Measurements from ENCODE around the gene KCNQ4.

Gene KCNQ4

DNA sequence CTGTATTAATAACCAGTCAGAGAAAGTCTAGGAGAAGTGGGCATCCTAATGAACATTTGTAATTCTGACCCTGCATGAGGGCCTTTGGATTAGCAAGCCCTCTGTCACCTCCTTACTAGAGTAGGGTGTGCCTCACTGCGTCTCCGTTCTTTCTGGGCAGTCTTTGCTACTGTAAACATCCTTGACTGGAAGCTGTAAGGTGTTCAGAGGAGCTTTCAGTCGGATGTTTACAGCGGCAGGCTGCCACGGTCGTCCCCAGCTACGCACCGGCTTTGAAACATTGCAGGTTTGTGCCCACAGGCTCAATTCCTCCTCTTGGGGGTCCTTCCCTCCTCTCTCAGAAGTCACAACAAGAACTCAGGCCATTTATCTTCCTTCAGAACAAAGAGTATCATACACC is 29.4 kb upstream of the KCNQ4 start:
- no peak for DNase-seq (ENCODE audit: extremely low read depth in 1 of 2, low read depth in 1 of 2)

DNA sequence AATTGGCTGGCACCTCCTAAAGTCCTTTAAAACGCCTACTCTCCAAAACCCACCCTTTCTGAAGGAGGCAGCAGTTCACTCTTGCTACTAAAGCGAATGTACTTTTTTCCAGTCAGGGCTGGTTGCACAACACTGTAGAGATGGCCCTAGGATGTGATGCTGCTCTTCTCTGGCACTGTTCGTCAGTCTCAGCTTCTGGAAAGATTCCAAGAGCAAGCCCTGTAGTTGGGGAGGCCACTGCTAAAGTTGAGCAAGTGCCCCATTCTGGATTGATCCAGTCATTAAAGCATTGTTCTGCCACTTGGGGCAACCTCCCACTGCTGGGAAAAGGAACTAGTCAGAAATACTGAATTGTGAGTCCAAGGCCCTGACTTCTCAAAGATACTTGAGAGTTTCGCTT is 28.5 kb upstream of the KCNQ4 start:
- DNase-seq (ENCODE audit: extremely low read depth in 1 of 2, low read depth in 1 of 2), result no peak

DNA sequence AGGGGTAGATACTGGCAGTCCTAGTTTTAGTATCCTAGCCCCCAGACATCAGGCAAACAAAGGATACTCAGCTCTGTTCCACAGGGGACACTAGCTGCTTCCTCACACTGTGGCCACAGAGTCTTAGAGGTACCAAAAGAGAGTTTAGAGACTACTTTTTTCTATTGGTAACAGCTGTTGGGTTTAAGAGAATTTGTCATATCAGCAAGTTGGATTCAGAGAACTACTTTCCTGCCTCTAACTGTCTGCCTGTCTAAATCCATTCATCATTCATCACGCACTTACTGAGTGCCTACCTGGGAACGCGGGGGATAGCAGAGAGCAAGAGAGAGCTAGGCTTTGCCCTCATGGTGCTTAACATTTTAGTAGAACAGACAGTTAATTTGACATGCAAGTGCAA is 27.1 kb upstream of the KCNQ4 start:
- DNase-seq (ENCODE audit: extremely low read depth in 1 of 2, low read depth in 1 of 2), result no peak

DNA sequence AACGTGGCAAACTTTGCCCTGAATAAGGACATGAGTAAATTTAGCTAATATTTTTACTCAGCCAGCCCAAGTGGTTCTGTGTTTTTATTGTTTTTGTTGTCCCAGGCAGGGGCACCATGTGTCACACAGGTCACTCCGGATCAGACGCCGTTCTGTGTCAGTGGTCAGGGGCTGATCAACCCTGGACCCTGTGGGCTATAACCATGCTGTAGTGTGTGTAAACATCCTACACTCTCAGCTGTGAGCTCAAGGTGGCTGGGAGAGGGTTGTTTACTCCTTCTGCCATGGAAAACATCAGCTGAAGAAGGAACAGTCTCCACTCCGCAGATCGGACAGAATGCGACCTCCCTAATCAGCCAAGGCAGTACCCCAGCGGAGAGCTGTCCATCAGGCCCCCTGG is 26.5 kb upstream of the KCNQ4 start:
- DNase-seq (ENCODE audit: extremely low read depth in 1 of 2, low read depth in 1 of 2), result no peak

DNA sequence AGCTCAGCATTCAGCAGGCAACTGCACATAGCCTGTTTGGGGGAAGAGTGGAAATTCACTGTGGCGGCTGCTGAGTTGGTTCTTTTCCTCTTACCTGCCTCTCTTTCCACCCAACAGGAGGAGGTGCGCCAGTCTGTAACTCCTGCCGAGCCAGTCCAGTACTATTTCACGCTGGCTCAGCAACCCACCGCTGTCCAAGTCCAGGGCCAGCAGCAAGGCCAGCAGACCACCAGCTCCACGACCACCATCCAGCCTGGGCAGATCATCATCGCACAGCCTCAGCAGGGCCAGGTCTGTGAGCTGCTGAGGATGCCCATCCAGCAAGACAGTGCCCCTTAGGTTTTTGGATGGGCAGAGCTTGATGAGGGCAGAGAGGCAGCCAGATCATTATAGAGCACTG is 25.6 kb upstream of the KCNQ4 start:
- DNase-seq (ENCODE audit: extremely low read depth in 1 of 2, low read depth in 1 of 2), result no peak

DNA sequence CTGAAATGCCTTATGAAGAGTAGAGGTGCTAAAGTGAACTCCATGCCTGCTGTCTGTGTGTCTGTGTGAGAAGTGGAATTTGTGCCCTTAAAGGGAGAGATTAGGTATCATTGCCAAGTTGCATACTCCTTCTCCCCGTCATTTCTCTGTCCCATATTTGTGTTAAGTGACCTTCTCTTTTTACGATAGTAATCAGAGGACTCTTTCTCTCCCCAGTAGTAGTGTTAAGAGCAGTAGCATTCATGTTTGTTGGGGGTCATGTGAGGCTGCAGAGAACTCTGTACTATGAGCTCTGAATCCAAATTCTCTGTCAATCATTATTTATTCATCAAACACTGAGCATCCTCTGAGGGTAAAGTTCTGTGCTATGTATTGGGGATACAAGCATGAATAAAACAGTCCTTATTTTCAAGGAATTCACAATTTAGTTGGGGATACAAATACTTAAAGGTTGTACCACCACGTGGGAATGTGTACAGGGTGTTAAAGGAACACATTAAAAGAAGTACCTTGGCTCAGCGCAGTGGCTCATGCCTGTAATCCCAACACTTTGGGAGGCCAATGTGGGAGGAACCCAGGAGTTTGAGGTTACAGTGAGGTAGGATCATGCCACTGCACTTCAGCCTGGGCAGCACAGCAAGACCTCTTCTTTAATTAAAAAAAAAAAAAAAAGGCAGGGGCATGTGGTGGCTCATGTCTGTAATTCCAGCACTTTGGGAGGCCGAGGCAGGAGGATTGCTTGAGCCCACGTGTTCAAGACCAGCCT is 24.8 kb upstream of the KCNQ4 start:
- DNase-seq (ENCODE audit: extremely low read depth in 1 of 2, low read depth in 1 of 2), result no peak

DNA sequence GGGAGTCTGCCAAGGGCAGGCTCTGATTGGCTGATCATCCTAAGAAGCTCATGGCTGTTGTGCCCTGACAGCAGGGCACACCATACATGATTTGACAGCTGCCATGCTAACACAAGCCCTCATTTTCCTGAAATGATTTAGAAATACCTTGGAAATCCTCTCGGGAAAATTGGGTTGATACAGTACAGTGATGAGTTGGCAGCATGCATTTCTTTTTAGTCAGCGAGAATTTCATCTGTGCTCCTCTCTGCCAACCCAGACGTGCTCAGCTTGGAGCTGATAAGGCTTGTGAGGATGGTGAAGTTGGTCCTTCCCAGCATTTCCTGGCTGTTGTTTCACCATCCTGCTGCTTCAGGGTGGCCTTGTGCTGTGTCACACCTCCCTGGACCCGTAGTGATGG is 22.6 kb upstream of the KCNQ4 start:
- DNase-seq (ENCODE audit: extremely low read depth in 1 of 2, low read depth in 1 of 2), result no peak

DNA sequence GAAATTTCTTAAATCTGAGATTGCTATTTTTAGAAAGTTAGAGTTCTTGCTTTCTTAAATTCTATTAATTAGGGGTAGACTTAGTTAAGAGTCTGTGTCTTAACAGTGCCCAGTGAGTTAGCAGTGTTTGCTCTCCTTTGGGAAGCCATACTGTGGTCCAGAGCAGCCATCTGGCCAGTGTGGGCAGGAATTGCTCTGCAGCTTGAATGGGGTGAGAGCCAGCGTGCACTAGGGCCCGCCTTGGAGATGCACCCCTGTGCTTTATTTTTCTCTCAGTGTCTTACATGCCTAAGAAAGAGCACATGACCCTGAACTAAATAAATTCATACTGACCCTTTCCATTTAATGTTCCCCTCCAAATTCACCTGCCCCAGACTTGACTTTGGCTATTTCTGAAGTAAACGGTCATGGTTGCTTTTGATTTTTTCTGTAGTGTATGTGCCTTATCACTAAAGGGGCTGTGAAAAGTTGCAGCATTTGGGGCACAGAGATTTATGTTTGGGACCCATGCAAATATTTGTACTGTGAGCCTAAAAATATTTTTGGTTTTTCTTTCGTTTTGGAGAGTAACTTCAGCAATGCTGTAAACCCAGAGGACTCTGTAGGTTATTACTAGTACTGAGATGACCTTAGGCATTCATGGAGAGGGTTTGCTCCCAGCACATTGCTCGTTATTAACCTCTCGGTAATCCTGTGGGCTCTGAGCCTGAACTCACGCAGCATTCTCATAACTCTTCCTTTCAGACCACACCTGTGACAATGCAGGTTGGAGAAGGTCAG is 21.3 kb upstream of the KCNQ4 start:
- no peak for DNase-seq (ENCODE audit: extremely low read depth in 1 of 2, low read depth in 1 of 2)

DNA sequence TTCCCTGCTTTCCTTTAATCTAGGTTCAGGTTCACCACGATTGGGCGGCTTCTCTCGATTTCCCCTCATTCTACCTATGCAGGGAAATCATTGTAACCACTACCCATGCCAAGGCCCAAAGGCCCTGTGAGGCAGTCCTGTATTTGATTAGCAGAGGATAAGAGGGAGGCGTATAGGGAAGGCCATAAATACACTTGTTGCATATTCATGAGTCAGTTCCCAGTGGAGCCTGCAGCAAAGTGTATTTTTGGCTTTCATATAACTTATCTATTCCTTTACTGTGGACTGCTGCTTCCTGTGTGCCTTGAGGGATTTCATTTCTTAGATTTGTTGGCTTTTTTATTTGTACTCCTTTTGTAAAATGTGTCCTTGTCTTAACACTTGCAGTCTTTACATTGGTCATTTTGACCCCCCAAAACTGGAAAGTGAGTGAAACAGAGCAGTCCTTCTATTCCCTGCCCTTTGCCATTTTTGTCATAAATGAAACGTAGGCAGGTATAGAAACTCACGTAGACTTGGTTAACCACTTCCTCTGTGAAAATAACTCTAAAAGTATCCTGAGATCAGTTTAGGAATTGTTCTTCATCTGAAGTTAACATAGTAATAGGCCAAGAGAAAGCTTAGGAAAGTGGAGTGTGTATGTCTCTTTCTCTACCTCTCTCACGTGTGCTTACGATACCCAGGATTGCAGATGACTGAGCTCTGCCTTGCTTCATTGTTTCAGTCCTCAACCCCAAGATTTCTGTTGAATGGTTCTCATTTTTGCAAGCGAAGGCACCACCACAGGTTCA is 19.6 kb upstream of the KCNQ4 start:
- DNase-seq (ENCODE audit: extremely low read depth in 1 of 2, low read depth in 1 of 2), result no peak

DNA sequence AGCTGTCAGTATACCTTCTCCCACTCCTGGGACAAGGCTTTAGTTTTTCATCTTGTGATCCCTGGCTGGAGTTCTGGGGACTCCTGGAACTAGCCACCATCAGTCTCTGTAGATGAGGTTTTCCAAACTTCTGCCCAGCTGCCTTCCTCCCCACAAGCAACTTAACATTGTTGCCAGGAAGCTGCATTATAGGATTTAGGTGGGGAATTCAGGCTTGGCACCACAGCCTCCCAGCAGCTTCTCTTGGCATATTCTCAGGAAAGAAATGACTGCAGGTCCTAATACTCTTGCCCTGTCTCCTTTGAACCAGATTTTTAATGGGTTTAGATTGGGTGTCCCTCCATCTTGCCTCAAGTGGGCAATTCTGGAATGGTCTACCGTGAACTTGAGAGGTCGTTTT is 18.6 kb upstream of the KCNQ4 start:
- no peak for DNase-seq (ENCODE audit: extremely low read depth in 1 of 2, low read depth in 1 of 2)

DNA sequence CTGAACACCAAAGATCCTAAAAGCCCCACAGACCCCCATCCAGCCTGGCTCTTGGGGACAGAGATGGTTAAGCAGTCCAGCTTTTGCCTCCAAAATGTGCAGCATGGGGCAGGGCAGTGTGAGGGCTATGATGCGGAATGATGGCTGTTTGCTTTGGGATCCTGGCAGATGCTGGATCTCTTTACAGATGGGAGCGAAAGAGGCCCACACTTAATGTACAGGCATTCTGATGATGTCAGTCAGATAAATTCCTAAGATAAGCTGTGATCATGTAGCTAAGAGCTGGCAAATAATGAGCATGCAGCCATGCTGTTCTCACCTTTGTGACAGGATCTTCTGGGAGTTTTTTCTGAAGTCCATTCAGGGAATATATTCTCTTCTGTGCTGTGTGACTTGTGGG is 17.6 kb upstream of the KCNQ4 start:
- no peak for DNase-seq (ENCODE audit: extremely low read depth in 1 of 2, low read depth in 1 of 2)

DNA sequence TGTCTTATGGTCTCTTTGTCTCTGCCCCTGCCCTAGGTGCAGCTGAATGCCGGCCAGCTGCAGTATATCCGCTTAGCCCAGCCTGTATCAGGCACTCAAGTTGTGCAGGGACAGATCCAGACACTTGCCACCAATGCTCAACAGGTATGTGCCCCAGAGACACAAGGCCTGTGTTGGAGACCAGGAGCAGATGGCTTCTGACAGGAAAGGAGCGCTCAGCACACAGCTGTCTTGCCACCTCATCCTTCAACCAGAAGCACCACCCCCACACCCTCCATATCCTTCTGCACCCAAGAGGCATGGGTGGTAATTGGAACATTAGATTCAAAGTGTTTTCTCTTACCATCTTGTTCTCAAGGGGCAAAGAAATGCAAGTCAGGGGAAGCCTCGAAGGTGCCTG is 17.0 kb upstream of the KCNQ4 start:
- DNase-seq (ENCODE audit: extremely low read depth in 1 of 2, low read depth in 1 of 2), result no peak

DNA sequence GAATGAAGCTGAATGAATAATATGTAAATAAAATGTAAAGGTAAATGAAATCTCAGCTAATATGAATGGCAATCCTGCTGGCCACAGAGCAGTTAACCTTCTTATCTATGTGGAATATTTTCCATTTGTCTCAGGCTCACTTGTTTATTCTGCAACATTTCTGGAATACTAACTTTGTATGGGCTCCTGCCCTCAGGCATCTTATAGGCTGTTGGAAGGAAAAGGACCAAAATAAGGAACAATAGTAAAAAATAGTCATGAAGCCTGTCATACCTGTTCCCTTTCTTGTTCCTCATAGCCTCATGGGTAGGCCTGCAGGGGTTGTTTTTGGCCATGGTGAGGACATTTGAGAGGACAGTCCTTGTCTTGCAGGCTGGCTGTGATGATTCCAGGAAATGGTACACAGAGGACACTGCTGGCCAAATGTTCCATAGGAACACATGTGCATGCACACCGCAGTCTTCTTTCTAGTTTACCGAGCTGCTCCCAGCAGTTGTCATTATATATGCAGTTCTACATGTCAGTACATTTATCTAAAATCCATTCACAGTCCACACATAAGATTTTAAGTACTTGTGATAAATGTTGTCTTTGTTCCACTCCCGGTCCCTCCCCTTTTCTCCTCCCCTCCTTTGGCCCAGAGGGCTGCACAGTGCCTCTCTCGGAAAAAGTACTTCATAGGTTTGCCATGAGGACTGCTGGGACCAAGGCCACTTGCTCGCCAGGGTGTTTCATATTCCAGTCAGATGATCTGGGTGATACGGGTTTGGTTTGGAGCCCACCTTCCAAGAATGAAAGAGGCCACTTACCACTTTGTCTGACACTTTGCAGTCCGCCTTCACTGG is 15.2 kb upstream of the KCNQ4 start:
- DNase-seq (ENCODE audit: extremely low read depth in 1 of 2, low read depth in 1 of 2), result no peak

DNA sequence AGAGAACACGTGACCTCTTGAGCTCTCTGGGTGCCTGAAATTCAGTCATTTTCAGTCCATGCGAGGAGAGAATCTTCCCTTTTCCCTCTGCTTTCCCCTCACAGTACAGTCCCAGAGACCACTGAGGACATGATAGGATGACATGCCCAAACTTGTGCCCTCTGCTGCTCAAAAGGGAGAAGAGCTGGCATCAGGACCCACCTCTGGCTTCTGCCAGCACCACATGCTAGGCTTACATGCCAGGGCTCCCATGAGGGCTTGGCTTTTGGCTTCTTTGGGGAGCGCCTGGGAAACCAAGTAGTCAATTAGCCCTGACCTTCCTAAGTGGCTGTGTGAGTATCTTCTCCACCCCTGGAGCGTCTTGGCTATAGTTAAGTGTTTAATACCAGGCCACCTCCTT is 13.8 kb upstream of the KCNQ4 start:
- no peak for DNase-seq (ENCODE audit: extremely low read depth in 1 of 2, low read depth in 1 of 2)

DNA sequence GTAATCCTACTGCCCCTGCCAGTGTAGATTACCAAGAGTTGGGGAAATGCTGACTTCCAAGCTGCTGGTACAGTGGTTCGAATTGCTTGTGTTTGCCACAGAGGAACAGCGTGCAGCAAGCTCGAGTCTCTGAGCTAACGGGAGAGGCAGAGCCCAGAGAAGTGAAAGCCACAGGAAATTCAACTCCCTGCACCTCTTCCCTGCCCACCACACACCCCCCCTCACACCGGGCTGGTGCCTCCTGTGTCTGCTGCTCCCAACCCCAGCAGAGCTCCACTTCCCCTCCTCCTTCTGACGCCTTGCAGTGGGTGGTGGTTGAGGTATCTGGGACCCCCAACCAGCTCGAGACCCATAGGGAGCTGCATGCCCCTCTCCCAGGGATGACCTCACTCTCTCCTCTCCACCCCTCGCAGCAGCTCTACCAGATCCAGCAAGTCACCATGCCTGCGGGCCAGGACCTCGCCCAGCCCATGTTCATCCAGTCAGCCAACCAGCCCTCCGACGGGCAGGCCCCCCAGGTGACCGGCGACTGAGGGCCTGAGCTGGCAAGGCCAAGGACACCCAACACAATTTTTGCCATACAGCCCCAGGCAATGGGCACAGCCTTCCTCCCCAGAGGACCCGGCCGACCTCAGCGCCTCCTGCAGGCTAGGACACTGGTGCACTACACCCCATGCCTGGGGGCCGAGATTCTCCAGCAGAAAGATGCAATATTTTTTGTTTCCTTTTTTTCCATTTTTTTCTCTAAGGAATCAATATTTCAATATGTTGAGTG is 13.1 kb upstream of the KCNQ4 start:
- DNase-seq (ENCODE audit: extremely low read depth in 1 of 2, low read depth in 1 of 2), result no peak

DNA sequence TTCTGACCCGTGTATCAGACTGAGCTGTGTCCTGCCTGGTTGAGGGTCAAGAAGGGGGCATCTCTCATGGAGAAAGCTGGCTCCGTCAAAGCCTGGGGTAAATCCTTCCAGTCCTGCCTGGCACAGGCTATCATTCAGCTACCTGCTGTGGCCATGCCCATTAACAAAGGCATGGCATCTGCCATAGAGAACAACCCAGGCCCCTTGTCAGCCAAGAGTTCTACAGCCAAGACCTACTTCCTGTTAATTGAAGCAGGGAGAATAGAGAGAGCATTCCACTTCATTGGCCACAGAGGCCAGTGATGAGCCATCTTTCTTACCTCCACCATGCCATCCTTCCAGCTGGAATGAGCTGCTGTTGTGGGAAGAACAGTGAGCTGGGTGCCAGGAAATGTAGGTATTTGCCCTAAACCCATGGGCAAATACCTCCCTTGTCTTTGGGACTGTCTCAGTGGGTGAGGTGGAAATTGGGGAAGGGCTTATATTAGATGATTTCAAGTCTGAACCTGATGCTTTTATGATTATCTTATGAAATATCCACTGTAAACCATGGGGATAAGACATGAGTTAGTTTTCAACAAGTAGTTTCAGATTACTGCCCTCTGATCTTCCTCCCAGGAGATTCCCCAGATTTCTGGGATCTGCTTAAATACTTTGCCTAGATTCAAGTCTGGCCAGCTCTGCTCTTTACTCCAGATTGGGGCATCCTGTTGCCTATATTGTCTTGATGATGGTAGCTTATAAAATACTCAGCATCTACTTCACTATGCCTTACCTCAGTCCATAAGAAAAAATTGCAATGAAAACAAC is 11.2 kb upstream of the KCNQ4 start:
- no peak for DNase-seq (ENCODE audit: extremely low read depth in 1 of 2, low read depth in 1 of 2)

DNA sequence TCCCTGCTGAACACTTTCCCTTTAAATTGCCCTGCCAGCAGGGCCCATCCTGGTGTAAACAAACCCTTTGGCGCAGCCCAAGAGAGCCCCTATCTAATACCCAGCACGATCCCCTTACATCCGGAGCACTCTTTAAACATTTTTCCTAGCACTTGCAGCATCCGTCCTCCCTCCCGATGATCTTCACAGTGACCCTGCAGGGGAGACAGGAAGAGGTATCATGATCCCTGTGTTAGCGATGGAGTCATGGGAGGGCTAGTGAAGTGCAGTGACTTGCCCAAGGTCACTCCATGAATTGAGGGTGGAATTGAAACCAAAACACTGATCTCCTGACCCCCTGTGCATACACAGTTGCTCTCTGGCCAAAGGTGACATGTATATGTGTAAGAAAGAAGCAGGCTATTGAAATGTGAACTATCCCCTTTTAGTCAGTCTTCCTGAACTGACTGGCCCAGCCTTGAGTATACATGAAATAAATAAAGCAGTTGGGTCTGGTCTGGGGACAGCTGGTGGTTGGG is 9.8 kb upstream of the KCNQ4 start:
- DNase-seq (ENCODE audit: extremely low read depth in 1 of 2, low read depth in 1 of 2), result no peak

DNA sequence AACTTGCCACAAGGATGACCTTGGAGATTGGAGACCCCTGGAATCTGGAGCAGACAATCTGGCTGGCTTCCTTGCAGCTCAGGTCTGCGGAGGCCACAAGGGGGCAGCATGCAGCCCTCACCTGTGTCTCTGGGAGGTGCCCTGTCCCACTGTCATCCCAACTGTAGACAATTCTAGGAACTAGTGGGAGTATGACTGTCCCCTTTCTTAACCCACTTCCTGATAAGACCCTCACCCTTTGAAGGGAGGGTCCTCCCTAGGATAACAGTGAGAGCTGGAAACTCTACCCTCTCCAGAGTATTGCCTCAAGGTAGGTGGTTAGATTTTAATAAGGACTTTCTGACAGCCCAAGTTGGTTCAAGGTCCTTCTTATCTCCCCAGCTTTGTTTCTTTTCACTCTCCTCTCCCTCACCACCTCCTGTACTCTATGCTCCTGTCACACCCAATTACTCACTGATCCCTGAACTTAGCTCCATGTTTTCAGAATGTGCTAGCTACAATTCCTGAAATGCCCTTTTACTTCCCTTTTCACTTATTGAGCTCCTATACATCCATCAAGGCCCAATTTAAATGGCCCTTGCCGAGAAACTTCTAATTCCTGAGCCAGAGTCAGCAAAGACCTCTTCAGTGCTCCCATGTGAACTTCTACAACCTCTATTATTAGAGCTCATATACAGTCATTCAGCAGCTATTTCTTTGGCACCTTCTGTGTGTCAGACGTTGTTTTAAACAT is 9.2 kb upstream of the KCNQ4 start:
- peak; percentile 16 to 41 for DNase-seq (ENCODE audit: extremely low read depth in 1 of 2, low read depth in 1 of 2)
